Gastrocnemius medialis (tissue), 4 donors: ENCODE measurements around the gene CDC5L. TPM values are rescaled to one million over a fixed set of nuclear protein-coding genes. Genes with fewer than 3 reads are reported as not detected.
A peak's percentile ranks its signal among the peaks of the same experiment; 100 is the strongest.

Experiments
- ATAC-seq, 2 donors: fragments of 150-250 bp; one replicate each; pipeline ENCODE4 v1.9.1; 2016
- DNase-seq, 2 donors: peaks; one replicate each; pipeline ENCODE4 v3.0.0-alpha.2; 2019
- H3K27ac ChIP-seq, 4 donors: fragments of 200-600 bp; sonication (generic); 1 replicate in 1 of 4; 2 replicates in 3 of 4; pipeline ENCODE4 v1.5.1; 2016 to 2018; ENCODE audit warnings: mild to moderate bottlenecking in 2 of 4, moderate library complexity in 1 of 4
- H3K27me3 ChIP-seq, 3 donors: fragments of 200-600 bp; sonication (generic) in 2 of 3; 1 replicate in 1 of 3; 2 replicates in 2 of 3; pipeline versions ENCODE4 v1.5.1 to v1.6.0; 2016 to 2019; ENCODE audit warnings: mild to moderate bottlenecking in 1 of 3, moderate library complexity in 1 of 3
- H3K36me3 ChIP-seq, 2 donors: fragments of 200-600 bp; sonication (generic) in 1 of 2; one replicate each; pipeline ENCODE4 v1.5.1; 2017 to 2018
- H3K4me1 ChIP-seq, 2 donors: fragments of 200-600 bp; sonication (generic) in 1 of 2; one replicate each; pipeline ENCODE4 v1.5.1; 2016 to 2017; ENCODE audit warnings: mild to moderate bottlenecking in 2 of 2
- H3K4me3 ChIP-seq, 4 donors: fragments of 200-600 bp; sonication (generic) in 3 of 4; 1 replicate in 1 of 4; 2 replicates in 3 of 4; pipeline ENCODE4 v1.5.1; 2016 to 2019; ENCODE audit warnings: mild to moderate bottlenecking in 2 of 4
- H3K9me3 ChIP-seq, 3 donors: fragments of 200-600 bp; sonication (generic) in 2 of 3; 1 replicate in 1 of 3; 2 replicates in 2 of 3; pipeline ENCODE4 v1.5.1; 2016 to 2019
- CTCF ChIP-seq, 5 experiments: fragments of 450-650 bp in 3 of 5; fragments of 200-600 bp in 2 of 5; sonication (generic) in 2 of 5; IDR thresholded peaks in 4 of 5; conservative IDR thresholded peaks in 1 of 5; 1 replicate in 4 of 5; 2 replicates in 1 of 5; pipeline ENCODE4 v1.5.1; 2016 to 2019; ENCODE audit warnings: antibody characterized with exemption in 5 of 5, mild to moderate bottlenecking in 3 of 5, moderate library complexity in 3 of 5
- POLR2A ChIP-seq, 2 donors: fragments of 450-650 bp; IDR thresholded peaks; one replicate each; pipeline ENCODE4 v1.6.1; 2017; ENCODE audit warnings: antibody characterized with exemption in 2 of 2, mild to moderate bottlenecking in 2 of 2, moderate library complexity in 2 of 2
- in situ Hi-C, 4 donors: fragments of 200-750 bp; cut with MboI; loops; one replicate each; pipeline versions ENCODE4 v1.15.0 to v1.8.0; 2017; ENCODE audit warnings: low sequenced_read_pairs in 4 of 4
- intact Hi-C: fragments of 100-400 bp; cut with DNase I; formaldehyde crosslinking; loops from one replicate; pipeline ENCODE4 v1.15.1; 2023; ENCODE audit warnings: low total_unique reads
- total RNA-seq, 4 donors: library from RNA; depleted of rRNA; stranded (reverse); fragments of >200 nt; gene quantifications; one replicate each; pipeline versions ENCODE4 v1.1.0 to v1.2.3, GENCODE V29; 2016

The CDC5L gene
- total RNA-seq, 4 donors from 2014 or later = 26.3 to 30.3 (median 27.7) TPM

- no peak for TF ChIP-seq CTCF (IDR thresholded peaks at IDR 0.05 in 4 of 5, conservative IDR thresholded peaks at IDR 0.05 in 1 of 5)
- peaks cover 4 to 31% of the 10 kb centered on the region in 2 donors for H3K36me3 ChIP-seq
- H3K27ac ChIP-seq = peak overlapping the region; percentile 96 to 99 (median 96)
- H3K27me3 ChIP-seq = no peaks in the 10 kb centered on the region
- DNase-seq = no peak
- H3K9me3 ChIP-seq = no peaks in the 10 kb centered on the region
- in situ Hi-C loops (no loop called here), intact Hi-C loops (no loop called here)
- peak overlapping the region; percentile 91 to 100 (median 94) for H3K4me3 ChIP-seq
- H3K4me1 ChIP-seq = peaks cover 18 to 24% of the 10 kb centered on the region in 2 donors
- no peak for ATAC-seq
These were observed 1.4 kb downstream of the CDC5L start for GRCh38 chr6:44388887-44389286.

- DNase-seq (no peak), ATAC-seq (no peak)
- H3K4me1 ChIP-seq = peaks cover 18 to 24% of the 10 kb centered on the region in 2 donors
- peaks cover 7 to 45% of the 10 kb centered on the region in 2 donors for H3K36me3 ChIP-seq
- in situ Hi-C loops (no loop called here), intact Hi-C loops (no loop called here)
- TF ChIP-seq CTCF (IDR thresholded peaks at IDR 0.05 in 4 of 5, conservative IDR thresholded peaks at IDR 0.05 in 1 of 5) = no peak
- no peak for TF ChIP-seq POLR2A (IDR thresholded peaks at IDR 0.05)
- H3K9me3 ChIP-seq = no peaks in the 10 kb centered on the region
- no peak overlapping the region for H3K4me3 ChIP-seq
- H3K27me3 ChIP-seq = no peaks in the 10 kb centered on the region
- no peak overlapping the region for H3K27ac ChIP-seq
These were observed 2.7 kb downstream of the CDC5L start for GRCh38 chr6:44390158-44390683.

GRCh38 chr6:44395501-44395900, 8.0 kb downstream of the CDC5L start:
- in situ Hi-C loops (no loop called here), intact Hi-C loops (no loop called here)
- no peak overlapping the region for H3K4me3 ChIP-seq
- no peak overlapping the region for H3K27ac ChIP-seq
- no peak for ATAC-seq
- TF ChIP-seq POLR2A (IDR thresholded peaks at IDR 0.05) = no peak
- TF ChIP-seq CTCF (IDR thresholded peaks at IDR 0.05 in 4 of 5, conservative IDR thresholded peaks at IDR 0.05 in 1 of 5) = no peak
- no peaks in the 10 kb centered on the region for H3K9me3 ChIP-seq
- peaks cover 7 to 76% of the 10 kb centered on the region in 2 donors for H3K36me3 ChIP-seq
- peaks cover 23 to 28% of the 10 kb centered on the region in 2 donors for H3K4me1 ChIP-seq
- H3K27me3 ChIP-seq = no peaks in the 10 kb centered on the region
- DNase-seq = no peak

- DNase-seq (no peak), ATAC-seq (no peak)
- H3K27me3 ChIP-seq = no peaks in the 10 kb centered on the region
- H3K9me3 ChIP-seq = no peaks in the 10 kb centered on the region
- peaks cover 25 to 33% of the 10 kb centered on the region in 2 donors for H3K4me1 ChIP-seq
- intact Hi-C loops (no loop called here), in situ Hi-C loops (no loop called here)
- H3K36me3 ChIP-seq = peaks cover 7 to 66% of the 10 kb centered on the region in 2 donors
- peak overlapping the region; percentile 17 to 68 (median 34) for H3K27ac ChIP-seq
- TF ChIP-seq CTCF (IDR thresholded peaks at IDR 0.05 in 4 of 5, conservative IDR thresholded peaks at IDR 0.05 in 1 of 5) (no peak), POLR2A (IDR thresholded peaks at IDR 0.05) (no peak)
- no peak overlapping the region for H3K4me3 ChIP-seq
These were observed 9.5 kb downstream of the CDC5L start for GRCh38 chr6:44396968-44397367.
